Neural crest cell (in vitro differentiated cells): ENCODE data around the gene HES5. TPM values are rescaled to one million over a fixed set of nuclear protein-coding genes. Genes with fewer than 3 reads are reported as not detected.

ENCODE experiments used
- DNase-seq: peaks from one replicate; pipeline ENCODE4 v3.0.0; 2021; ENCODE audit warnings: low read depth, mixed read lengths, low spot score
- H3K27ac Mint-ChIP-seq: one replicate; pipeline ENCODE4 v1.8.0; 2021; ENCODE audit warnings: mild to moderate bottlenecking, mixed read lengths; ENCODE audit not compliant: unreplicated experiment
- H3K27me3 Mint-ChIP-seq: 2 replicates; pipeline ENCODE4 v1.8.0; 2021; ENCODE audit warnings: low read depth, mild to moderate bottlenecking, mixed read lengths
- H3K36me3 Mint-ChIP-seq: 2 replicates; pipeline ENCODE4 v1.8.0; 2021; ENCODE audit warnings: low read depth, mild to moderate bottlenecking, mixed read lengths
- H3K4me1 Mint-ChIP-seq: 2 replicates; pipeline ENCODE4 v1.8.0; 2021; ENCODE audit warnings: mixed read lengths
- H3K4me3 Mint-ChIP-seq: one replicate; pipeline ENCODE4 v1.8.0; 2021; ENCODE audit warnings: mild to moderate bottlenecking, mixed read lengths
- H3K9me3 Mint-ChIP-seq: 2 replicates; pipeline ENCODE4 v1.8.0; 2021; ENCODE audit warnings: mixed read lengths
- CTCF ChIP-seq: fragments of 200-600 bp; sonication (generic); conservative IDR thresholded peaks from 2 replicates; pipeline ENCODE4 v1.5.0; 2021; ENCODE audit warnings: antibody characterized with exemption, mild to moderate bottlenecking
- total RNA-seq: library from RNA; stranded (reverse); gene quantifications from 2 replicates; pipeline ENCODE4 v1.2.1, GENCODE V29; 2021

The HES5 gene
- total RNA-seq, 1 donor from 2014 or later, result 92.2 TPM

- TF ChIP-seq CTCF, result no peak
- Mint-ChIP-seq H3K27me3 (no peaks in the 10 kb centered on the region), H3K4me1 (no peaks in the 10 kb centered on the region), H3K9me3 (no peaks in the 10 kb centered on the region), H3K27ac (no peak overlapping the region), H3K36me3 (no peaks in the 10 kb centered on the region), H3K4me3 (no peak overlapping the region)
- no peak for DNase-seq
Observed at GRCh38 chr1:2496087-2496622, 33.9 kb downstream of the HES5 start.

- H3K27ac Mint-ChIP-seq, result no peak overlapping the region
- TF ChIP-seq CTCF, result no peak
- no peaks in the 10 kb centered on the region for H3K9me3 Mint-ChIP-seq
- no peaks in the 10 kb centered on the region for H3K27me3 Mint-ChIP-seq
- DNase-seq, result no peak
- no peaks in the 10 kb centered on the region for H3K4me1 Mint-ChIP-seq
- no peaks in the 10 kb centered on the region for H3K36me3 Mint-ChIP-seq
- H3K4me3 Mint-ChIP-seq, result no peak overlapping the region
Observed at GRCh38 chr1:2495546-2495945, 34.5 kb downstream of the HES5 start.

- no peak for DNase-seq
- H3K4me3 Mint-ChIP-seq, result no peak overlapping the region
- H3K36me3 Mint-ChIP-seq, result no peaks in the 10 kb centered on the region
- H3K27ac Mint-ChIP-seq, result no peak overlapping the region
- no peaks in the 10 kb centered on the region for H3K4me1 Mint-ChIP-seq
- no peak for TF ChIP-seq CTCF
- no peaks in the 10 kb centered on the region for H3K9me3 Mint-ChIP-seq
- H3K27me3 Mint-ChIP-seq, result no peaks in the 10 kb centered on the region
Observed at GRCh38 chr1:2495026-2495425, 35.0 kb downstream of the HES5 start.

- DNase-seq, result no peak
- Mint-ChIP-seq H3K27ac (no peak overlapping the region), H3K27me3 (no peaks in the 10 kb centered on the region), H3K9me3 (no peaks in the 10 kb centered on the region), H3K4me3 (no peak overlapping the region), H3K4me1 (no peaks in the 10 kb centered on the region), H3K36me3 (no peaks in the 10 kb centered on the region)
- no peak for TF ChIP-seq CTCF
Observed at GRCh38 chr1:2494323-2494693, 35.8 kb downstream of the HES5 start.

GRCh38 chr1:2493691-2494322 lies 36.3 kb downstream of the HES5 start:
- no peak overlapping the region for H3K4me3 Mint-ChIP-seq
- DNase-seq, result no peak
- H3K27me3 Mint-ChIP-seq, result no peaks in the 10 kb centered on the region
- H3K27ac Mint-ChIP-seq, result peak overlapping the region; percentile 62
- H3K4me1 Mint-ChIP-seq, result no peaks in the 10 kb centered on the region
- no peak for TF ChIP-seq CTCF
- H3K36me3 Mint-ChIP-seq, result no peaks in the 10 kb centered on the region
- peaks cover 1% of the 10 kb centered on the region for H3K9me3 Mint-ChIP-seq
